HG02623 (cell line): ENCODE results near the gene PCDHA9.
"Not testable (repeated sequence)": the region's sequence is repeated elsewhere in the genome, so short reads cannot be mapped to it uniquely, and the experiment has no call there.

Experiments
- ATAC-seq: cut with Tn5 transposase; IDR thresholded peaks from one replicate; pipeline ENCODE4 v1.9.1; 2021; ENCODE audit warnings: moderate library complexity; ENCODE audit not compliant: unreplicated experiment

The PCDHA9 gene

GRCh38 chr5:140875085-140876065 lies 27.2 kb downstream of the PCDHA9 start, which contains the start of gene PCDHA12:
TSS of gene PCDHA12 (plus strand) at chr5:140875308. CDS start at chr5:140875473, 165 bp downstream.
- no peak for ATAC-seq

- ATAC-seq: not testable (repeated sequence)
Measured at GRCh38 chr5:140876541-140877261, 28.5 kb downstream of the PCDHA9 start.

- ATAC-seq: no peak
Measured at GRCh38 chr5:140877262-140877581, 29.0 kb downstream of the PCDHA9 start.

GRCh38 chr5:140881889-140882590 lies 33.9 kb downstream of the PCDHA9 start, which contains the start of gene PCDHA13:
TSS of gene PCDHA13 (plus strand) at chr5:140882124. CDS start at chr5:140882269, 145 bp downstream.
- ATAC-seq: no peak

GRCh38 chr5:140882591-140882899 lies 34.4 kb downstream of the PCDHA9 start:
- ATAC-seq: no peak

GRCh38 chr5:140883373-140883772 lies 35.2 kb downstream of the PCDHA9 start:
- ATAC-seq: no peak

- no peak for ATAC-seq
Measured at GRCh38 chr5:140883927-140884697, 35.9 kb downstream of the PCDHA9 start.
